SK-N-SH (cell line): ENCODE data around the gene MTCH1. TPM values are rescaled to one million over a fixed set of nuclear protein-coding genes. Genes with fewer than 3 reads are reported as not detected.
A peak's percentile ranks its signal among the peaks of the same experiment; 100 is the strongest.

ENCODE experiments used
- CTCF ChIA-PET: fragments of 300-600, 350-600 bp; formaldehyde crosslinking; extraction: SDS; loops from one replicate; lab custom pipeline; 2021; lab: Yijun Ruan, JAX
- POLR2A ChIA-PET: fragments of 350-600 bp; sonication (Branson Sonifier 250); formaldehyde crosslinking; extraction: SDS; loops from one replicate; lab custom pipeline; 2020; ENCODE audit warnings: antibody characterized with exemption, inconsistent platforms; lab: Yijun Ruan, JAX
- DNase-seq: peaks from one replicate; pipeline ENCODE4 v3.0.0; 2012
- H2AFZ ChIP-seq: fragments of 200-600 bp; sonication (generic); 2 replicates; pipeline ENCODE4 v1.8.1; 2016; ENCODE audit warnings: antibody characterized with exemption, mild to moderate bottlenecking, low read depth
- H3F3A ChIP-seq: fragments of 200-600 bp; sonication (generic); replicated peaks from 2 replicates; pipeline ENCODE3; 2016; ENCODE audit warnings: antibody characterized with exemption, mild to moderate bottlenecking; ENCODE audit not compliant: insufficient read depth
- H3K27ac ChIP-seq, 2 experiments: fragments of 200-500 bp in 1 of 2; fragments of 200-600 bp in 1 of 2; sonication (Bioruptor generic) in 1 of 2; sonication (generic), shearing (Covaris generic) in 1 of 2; 2 replicates each; pipeline versions ENCODE4 v1.5.1 to v1.6.1; 2014 to 2016; ENCODE audit warnings: low read depth in 2 of 2, inconsistent platforms in 1 of 2, low read length in 1 of 2, mild to moderate bottlenecking in 1 of 2, mixed read lengths in 1 of 2
- H3K27me3 ChIP-seq: fragments of 200-600 bp; sonication (generic), shearing (Covaris generic); 2 replicates; pipeline ENCODE4 v1.6.1; 2016; ENCODE audit warnings: mixed run types; ENCODE audit not compliant: insufficient read depth
- H3K36me3 ChIP-seq, 2 experiments: fragments of 200-500 bp in 1 of 2; fragments of 200-600 bp in 1 of 2; sonication (Bioruptor generic) in 1 of 2; sonication (generic) in 1 of 2; replicated peaks in 1 of 2; 2 replicates each; pipeline versions ENCODE3 to v1.5.1; 2014 to 2016; ENCODE audit warnings: low read length in 1 of 2, mild to moderate bottlenecking in 1 of 2; ENCODE audit not compliant: insufficient read depth in 2 of 2, control insufficient read depth in 1 of 2
- H3K4me1 ChIP-seq, 2 experiments: fragments of 200-500 bp in 1 of 2; fragments of 200-600 bp in 1 of 2; sonication (Bioruptor generic) in 1 of 2; sonication (generic), shearing (Covaris generic) in 1 of 2; 2 replicates each; pipeline versions ENCODE4 v1.5.1 to v1.6.1; 2014 to 2016; ENCODE audit warnings: low read depth in 1 of 2, low read length in 1 of 2, mixed run types in 1 of 2; ENCODE audit not compliant: insufficient read depth in 2 of 2, control insufficient read depth in 1 of 2
- H3K4me2 ChIP-seq: fragments of 200-600 bp; sonication (generic), shearing (Covaris generic); 2 replicates; pipeline ENCODE4 v1.6.1; 2017; ENCODE audit warnings: mixed run types
- H3K4me3 ChIP-seq, 2 experiments: fragments of 200-500 bp in 1 of 2; fragments of 200-600 bp in 1 of 2; sonication (Bioruptor generic) in 1 of 2; sonication (generic), shearing (Covaris generic) in 1 of 2; 2 replicates each; pipeline versions ENCODE4 v1.5.1 to v1.8.1; 2014 to 2016; ENCODE audit warnings: low read depth in 2 of 2, inconsistent platforms in 1 of 2, low read length in 1 of 2, mild to moderate bottlenecking in 1 of 2, mixed read lengths in 1 of 2, moderate library complexity in 1 of 2
- H3K79me2 ChIP-seq: fragments of 200-600 bp; sonication (generic); 2 replicates; pipeline ENCODE4 v1.8.1; 2017; ENCODE audit warnings: mild to moderate bottlenecking; ENCODE audit not compliant: insufficient read depth
- H3K9ac ChIP-seq: fragments of 200-600 bp; sonication (generic); 2 replicates; pipeline ENCODE4 v1.6.1; 2017; ENCODE audit warnings: mixed run types
- H3K9me2 ChIP-seq: fragments of 200-600 bp; sonication (generic); 2 replicates; pipeline ENCODE4 v1.6.1; 2017; ENCODE audit warnings: mixed run types
- H3K9me3 ChIP-seq: fragments of 200-600 bp; sonication (generic); 2 replicates; pipeline ENCODE4 v1.6.1; 2017; ENCODE audit warnings: mixed run types, mild to moderate bottlenecking, moderate library complexity
- H4K20me1 ChIP-seq: fragments of 200-600 bp; sonication (generic); 2 replicates; pipeline ENCODE4 v1.6.1; 2017; ENCODE audit warnings: mild to moderate bottlenecking, mixed run types; ENCODE audit not compliant: insufficient read depth
- ELF1 ChIP-seq: IDR thresholded peaks from 2 replicates; pipeline ENCODE4 v1.4.0; 2012
- FOSL2 ChIP-seq: IDR thresholded peaks from 2 replicates; pipeline ENCODE4 v1.4.0; 2012; ENCODE audit warnings: low read depth, mild to moderate bottlenecking, moderate library complexity, borderline replicate concordance
- FOXM1 ChIP-seq: IDR thresholded peaks from 2 replicates; pipeline ENCODE4 v1.4.0; 2012; ENCODE audit warnings: low read depth, mild to moderate bottlenecking
- MAX ChIP-seq: IDR thresholded peaks from 2 replicates; pipeline ENCODE4 v1.4.0; 2012; ENCODE audit warnings: low read depth
- MEF2A ChIP-seq: IDR thresholded peaks from 2 replicates; pipeline ENCODE4 v1.4.0; 2012; ENCODE audit warnings: low read depth, borderline replicate concordance
- NRF1 ChIP-seq: IDR thresholded peaks from 2 replicates; pipeline ENCODE4 v1.6.1; 2012; ENCODE audit warnings: low read depth, mild to moderate bottlenecking, low read length
- RAD21 ChIP-seq: IDR thresholded peaks from 2 replicates; pipeline ENCODE4 v1.6.1; 2012; ENCODE audit warnings: mild to moderate bottlenecking, low read length
- REST ChIP-seq: IDR thresholded peaks from 2 replicates; pipeline ENCODE4 v1.6.1; 2012; ENCODE audit warnings: mild to moderate bottlenecking, low read depth, low read length, moderate library complexity
- TAF1 ChIP-seq: IDR thresholded peaks from 2 replicates; pipeline ENCODE4 v1.6.1; 2012; ENCODE audit warnings: low read depth, mild to moderate bottlenecking, low read length, moderate library complexity, borderline replicate concordance
- TEAD4 ChIP-seq: IDR thresholded peaks from 2 replicates; pipeline ENCODE4 v1.4.0; 2012; ENCODE audit warnings: mild to moderate bottlenecking, borderline replicate concordance; ENCODE audit not compliant: insufficient read depth
- USF2 ChIP-seq: fragments of 150-350 bp; IDR thresholded peaks from 2 replicates; pipeline ENCODE4 v1.6.1; 2017; ENCODE audit warnings: antibody characterized with exemption, low read length, low read depth, borderline replicate concordance
- WGBS: methylation state at CpG from one replicate; pipeline ENCODE4 v1.1.6; 2017; ENCODE audit warnings: low lambda C conversion rate; 5-methylcytosine and 5-hydroxymethylcytosine counted together
- polyA plus RNA-seq, 3 experiments: library from polyadenylated mRNA; depleted of rRNA; stranded (reverse); fragments of >200 nt; gene quantifications; 2 replicates each; pipeline ENCODE4 v1.2.3, GENCODE V29; 2012

Gene MTCH1
- polyA plus RNA-seq, 1 of the 3 experiments (the other 2 are of a cell fraction), result 151 TPM

GRCh38 chr6:37007340-37008043 is 21.5 kb upstream of the MTCH1 start:
- Histone ChIP-seq H3K4me1 (no peaks in the 10 kb centered on the region; a peak in 1 of 4 replicates), H3K27me3 (no peaks in the 10 kb centered on the region), H3K79me2 (no peaks in the 10 kb centered on the region), H2AFZ (no peak overlapping the region), H3K27ac (no peak overlapping the region), H3K9ac (no peak overlapping the region), H3K36me3 (no peaks in the 10 kb centered on the region), H3K4me3 (no peak overlapping the region), H3K9me2 (no peaks in the 10 kb centered on the region), H3K9me3 (no peaks in the 10 kb centered on the region), H4K20me1 (no peaks in the 10 kb centered on the region), H3F3A (no peaks in the 10 kb centered on the region), H3K4me2 (no peak overlapping the region)
- no peak for DNase-seq
- WGBS, result 87% methylated on average over 8 of the region's 12 CpGs
- CTCF ChIA-PET, result interaction anchor here (1.0 to 7.2 kb wide), 5 partner anchors 11 to 249 kb away, joined by 3 to 78 read pairs (median 7); no protein-coding TSS in a partner anchor
- POLR2A ChIA-PET, result interaction anchor here (0.5 kb wide), 1 partner anchor 426 kb away, joined by 3 read pairs; no protein-coding TSS in a partner anchor
- TF ChIP-seq REST, result peak; percentile 91
- TF ChIP-seq MAX, result no peak
- TF ChIP-seq, all 33 proteins: peak for 1

GRCh38 chr6:37006793-37007339 is 20.9 kb upstream of the MTCH1 start:
- ChIA-PET POLR2A (interaction anchor here (0.5 kb wide), 1 partner anchor 427 kb away, joined by 3 read pairs; no protein-coding TSS in a partner anchor), CTCF (interaction anchor here (1.0 to 7.2 kb wide), 5 partner anchors 11 to 248 kb away, joined by 3 to 78 read pairs (median 7); no protein-coding TSS in a partner anchor)
- no peaks in the 10 kb centered on the region for H3F3A ChIP-seq
- WGBS, result 79% methylated on average over 2 of the region's 5 CpGs
- H3K4me3 ChIP-seq, result no peak overlapping the region
- no peaks in the 10 kb centered on the region; the same call in 1 of the 2 replicates for H3K27me3 ChIP-seq
- H3K4me1 ChIP-seq, result no peaks in the 10 kb centered on the region; a peak in 1 of 4 replicates
- no peaks in the 10 kb centered on the region for H3K9me3 ChIP-seq
- TF ChIP-seq NRF1, result no peak
- TF ChIP-seq TAF1, result no peak
- 0 out of 2 replicates have a peak, but pooled peaks have one; percentile 16 for TF ChIP-seq FOSL2
- no peak for TF ChIP-seq FOXM1
- TF ChIP-seq RAD21, result no peak
- no peak for TF ChIP-seq ELF1
- TF ChIP-seq TEAD4, result no peak
- no peak for TF ChIP-seq USF2
- TF ChIP-seq REST, result no peak
- 0 out of 2 replicates have a peak, but pooled peaks have one; percentile 31 for TF ChIP-seq MEF2A
- TF ChIP-seq, all 33 proteins: peak for 2
- Histone ChIP-seq H3K9me2 (no peaks in the 10 kb centered on the region), H2AFZ (no peak overlapping the region), H3K4me2 (0 out of 2 replicates have a peak overlapping the region, but pooled peaks have one; percentile 9), H3K79me2 (no peaks in the 10 kb centered on the region), H3K36me3 (no peaks in the 10 kb centered on the region), H3K27ac (no peak overlapping the region), H3K9ac (no peak overlapping the region), H4K20me1 (no peaks in the 10 kb centered on the region)
- no peak for DNase-seq
